Suprapubic skin (tissue), 4 donors: Measurements from ENCODE around the gene HERPUD1.

Source experiments
- POLR2A ChIP-seq, 2 donors: fragments of 450-650 bp; IDR thresholded peaks; one replicate each; pipeline ENCODE4 v1.6.1; 2017; ENCODE audit warnings: antibody characterized with exemption in 2 of 2, mild to moderate bottlenecking in 2 of 2, moderate library complexity in 2 of 2
- POLR2AphosphoS5 ChIP-seq, 3 donors: sonication (generic); formaldehyde crosslinking; IDR thresholded peaks; one replicate each; pipeline ENCODE4 v1.6.1; 2017; ENCODE audit warnings: antibody characterized with exemption in 3 of 3
- TF ChIP-seq, protein P1 (sequence below), 2 donors: fragments of 200-600 bp in 1 of 2; fragments of 450-650 bp in 1 of 2; sonication (generic) in 1 of 2; IDR thresholded peaks; one replicate each; pipeline ENCODE4 v1.5.1; 2016 to 2019; ENCODE audit warnings: antibody characterized with exemption in 2 of 2, mild to moderate bottlenecking in 1 of 2, moderate library complexity in 1 of 2

DNA sequence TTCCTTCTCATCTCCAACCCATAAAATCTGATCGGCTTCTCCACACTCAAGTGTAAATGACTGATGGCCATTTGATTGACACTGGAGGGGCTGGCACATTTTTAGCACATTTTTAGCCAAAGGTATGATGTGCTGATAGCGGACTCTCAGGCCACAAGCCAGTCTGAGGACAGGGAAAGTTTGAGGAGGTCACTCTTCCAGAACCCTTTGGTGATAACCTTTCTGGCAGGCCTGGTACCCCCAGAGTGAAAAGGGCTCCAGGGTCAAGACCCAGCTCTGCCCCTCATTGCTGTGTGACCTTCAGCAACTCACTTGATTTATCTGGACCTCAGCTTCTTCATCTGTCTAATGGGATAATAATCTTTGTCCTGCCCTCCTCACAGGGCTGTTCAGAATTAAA lies 55.8 kb downstream of the HERPUD1 start:
- TF ChIP-seq, protein P1, sequence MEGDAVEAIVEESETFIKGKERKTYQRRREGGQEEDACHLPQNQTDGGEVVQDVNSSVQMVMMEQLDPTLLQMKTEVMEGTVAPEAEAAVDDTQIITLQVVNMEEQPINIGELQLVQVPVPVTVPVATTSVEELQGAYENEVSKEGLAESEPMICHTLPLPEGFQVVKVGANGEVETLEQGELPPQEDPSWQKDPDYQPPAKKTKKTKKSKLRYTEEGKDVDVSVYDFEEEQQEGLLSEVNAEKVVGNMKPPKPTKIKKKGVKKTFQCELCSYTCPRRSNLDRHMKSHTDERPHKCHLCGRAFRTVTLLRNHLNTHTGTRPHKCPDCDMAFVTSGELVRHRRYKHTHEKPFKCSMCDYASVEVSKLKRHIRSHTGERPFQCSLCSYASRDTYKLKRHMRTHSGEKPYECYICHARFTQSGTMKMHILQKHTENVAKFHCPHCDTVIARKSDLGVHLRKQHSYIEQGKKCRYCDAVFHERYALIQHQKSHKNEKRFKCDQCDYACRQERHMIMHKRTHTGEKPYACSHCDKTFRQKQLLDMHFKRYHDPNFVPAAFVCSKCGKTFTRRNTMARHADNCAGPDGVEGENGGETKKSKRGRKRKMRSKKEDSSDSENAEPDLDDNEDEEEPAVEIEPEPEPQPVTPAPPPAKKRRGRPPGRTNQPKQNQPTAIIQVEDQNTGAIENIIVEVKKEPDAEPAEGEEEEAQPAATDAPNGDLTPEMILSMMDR (IDR thresholded peaks at IDR 0.05), result no peak
- TF ChIP-seq POLR2A (IDR thresholded peaks at IDR 0.05) (no peak), POLR2AphosphoS5 (IDR thresholded peaks at IDR 0.05) (no peak)
